ENCODE measurements around the gene KCNQ5. TPM values are rescaled to one million over a fixed set of nuclear protein-coding genes. Genes with fewer than 3 reads are reported as not detected.

Gene KCNQ5
- total RNA-seq, 1 experiment from 2014 or later = 7.8 TPM

DNA sequence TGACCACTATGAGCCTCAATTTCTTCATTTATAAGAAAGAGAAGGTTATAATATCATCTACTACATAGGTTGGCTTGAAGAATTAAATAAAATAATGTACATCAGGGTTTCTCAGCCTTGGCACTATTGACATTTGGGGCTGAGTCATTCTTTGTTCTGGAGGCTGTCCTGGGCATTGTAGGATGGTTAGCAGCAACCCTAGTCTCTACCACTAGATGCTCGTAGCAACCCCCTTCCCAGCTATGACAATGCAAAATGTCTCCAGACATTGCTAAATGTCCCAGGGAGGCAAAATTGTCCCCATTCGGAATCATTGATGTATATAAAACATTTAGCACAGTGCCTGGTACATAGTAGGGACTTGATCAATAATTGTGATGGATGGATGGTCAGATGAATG, 451.4 kb downstream of the KCNQ5 start:
- Histone ChIP-seq H3K27me3 (no peaks in the 10 kb centered on the region), H3K36me3 (peaks cover 3% of the 10 kb centered on the region; the same call in 1 of the 2 replicates), H3K9me3 (no peaks in the 10 kb centered on the region), H3K4me3 (no peak overlapping the region)
- DNase-seq = peak; percentile 25

DNA sequence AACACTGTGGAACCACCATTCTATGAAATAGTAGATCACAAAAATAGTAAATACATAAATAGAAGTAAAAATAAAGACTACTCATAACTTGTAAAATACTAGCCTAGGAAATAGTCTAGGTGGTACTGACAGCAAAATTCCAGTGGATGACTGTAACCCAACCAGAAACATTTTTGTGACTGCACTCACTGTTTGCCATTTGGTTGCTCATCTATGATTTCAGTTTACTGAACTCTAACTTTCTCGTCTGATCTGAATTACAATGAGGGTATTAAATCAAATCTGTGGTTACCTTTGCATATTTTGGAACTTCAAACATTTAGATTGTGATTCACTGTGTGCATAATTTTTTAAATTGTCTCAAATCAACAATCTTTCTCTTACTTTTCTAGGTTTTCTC, 452.3 kb downstream of the KCNQ5 start:
- no peak for DNase-seq
- Histone ChIP-seq H3K27me3 (no peaks in the 10 kb centered on the region), H3K36me3 (peaks cover 3% of the 10 kb centered on the region; the same call in 1 of the 2 replicates), H3K4me3 (no peak overlapping the region), H3K9me3 (no peaks in the 10 kb centered on the region)

DNA sequence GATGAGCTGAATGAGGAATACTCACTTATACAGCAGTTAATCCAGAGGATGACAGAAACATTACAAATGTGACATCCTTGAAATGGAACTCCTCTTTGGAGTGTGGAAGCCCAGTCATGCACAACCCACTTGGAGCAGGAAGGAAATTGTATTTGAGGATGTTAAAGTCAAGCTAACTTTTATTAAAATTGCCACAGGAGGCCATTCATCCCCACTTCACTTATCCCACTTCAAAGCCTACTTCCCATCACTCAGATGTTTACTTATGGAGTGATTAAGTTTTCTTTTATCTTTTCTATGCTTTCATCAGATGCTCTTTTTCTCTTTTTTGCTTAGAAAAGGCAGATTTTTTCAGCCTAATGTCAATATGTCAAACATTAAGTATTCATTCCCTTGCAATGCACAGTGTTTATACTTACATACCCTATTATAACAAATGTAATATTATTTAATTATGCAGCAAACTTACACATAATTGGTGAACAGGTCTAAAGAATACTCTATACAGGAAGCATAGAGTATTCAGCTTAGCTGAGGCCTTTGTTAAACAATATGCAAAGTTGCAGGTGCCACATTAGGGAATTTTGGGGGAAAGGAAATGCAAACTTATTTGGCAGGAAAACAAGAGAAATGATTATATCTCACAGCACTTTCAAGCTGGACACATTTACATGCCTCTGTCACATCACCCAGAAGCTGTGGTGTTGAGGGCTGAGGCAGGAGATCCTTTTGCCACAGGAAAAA, 454.5 kb downstream of the KCNQ5 start:
- no peak for DNase-seq
- Histone ChIP-seq H3K27me3 (no peaks in the 10 kb centered on the region), H3K36me3 (peaks cover 3% of the 10 kb centered on the region; the same call in 1 of the 2 replicates), H3K9me3 (no peaks in the 10 kb centered on the region), H3K4me3 (no peak overlapping the region)

DNA sequence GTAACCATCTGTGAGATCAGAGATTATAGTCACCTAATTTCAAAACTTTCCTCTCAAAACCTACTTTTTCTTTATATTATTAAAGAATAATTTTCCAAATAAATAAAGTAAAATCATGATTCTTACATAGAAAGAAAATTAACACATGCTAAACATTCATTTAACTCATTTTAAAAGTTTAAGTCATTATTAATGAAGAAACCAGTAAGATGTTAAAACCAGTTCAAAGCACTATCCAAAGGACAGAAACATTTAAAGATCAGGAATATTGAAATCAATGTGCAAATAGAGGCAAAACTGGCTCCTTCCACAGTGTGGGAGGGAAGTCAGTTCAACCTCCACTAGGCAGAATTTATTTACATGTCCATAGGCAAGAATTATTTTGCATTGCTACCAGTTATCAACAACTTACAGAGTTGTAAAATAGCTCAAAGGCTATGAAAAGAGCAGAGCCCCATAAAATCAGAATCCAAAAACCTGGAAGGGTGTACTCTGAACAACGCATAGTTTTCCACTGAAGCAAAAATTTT, 456.5 kb downstream of the KCNQ5 start:
- Histone ChIP-seq H3K27me3 (no peaks in the 10 kb centered on the region), H3K4me3 (no peak overlapping the region), H3K36me3 (peaks cover 3% of the 10 kb centered on the region; the same call in 1 of the 2 replicates), H3K9me3 (no peaks in the 10 kb centered on the region)
- DNase-seq = no peak

DNA sequence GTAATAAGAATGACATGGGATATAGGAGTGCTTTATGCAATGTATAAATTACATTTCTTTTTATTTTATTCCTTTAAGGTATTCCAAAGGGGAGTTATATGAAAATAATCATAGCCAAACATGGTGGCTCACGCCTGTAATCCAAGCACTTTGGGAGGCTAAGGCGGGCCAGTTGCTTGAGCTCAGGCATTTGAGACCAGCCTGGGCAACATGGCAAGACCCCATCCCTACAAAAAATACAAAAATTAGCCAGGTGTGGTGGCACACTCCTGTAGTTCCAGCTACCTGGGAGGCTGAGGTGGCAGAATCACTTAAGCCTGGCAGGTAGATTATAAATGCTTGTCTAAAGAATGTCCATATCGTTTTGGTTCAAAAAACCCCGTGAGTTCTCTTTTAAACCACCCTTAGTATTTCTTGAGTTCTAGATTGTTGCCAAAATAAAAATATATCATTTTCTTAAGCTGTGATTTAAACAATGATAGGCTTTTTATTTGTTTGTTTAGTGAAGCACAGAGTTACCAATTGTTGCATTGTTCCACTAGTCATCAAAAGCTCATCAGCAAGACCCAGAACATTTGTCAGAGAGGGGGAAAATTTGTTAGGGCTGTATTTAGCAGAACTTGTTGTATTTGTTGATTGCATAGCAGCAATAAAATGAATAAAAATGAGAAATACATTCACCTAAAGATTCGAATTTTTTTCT, 457.2 kb downstream of the KCNQ5 start:
- no peak for DNase-seq
- no peak overlapping the region for H3K4me3 ChIP-seq
- H3K36me3 ChIP-seq = peaks cover 3% of the 10 kb centered on the region; the same call in 1 of the 2 replicates
- no peaks in the 10 kb centered on the region for H3K27me3 ChIP-seq
- no peaks in the 10 kb centered on the region for H3K9me3 ChIP-seq

DNA sequence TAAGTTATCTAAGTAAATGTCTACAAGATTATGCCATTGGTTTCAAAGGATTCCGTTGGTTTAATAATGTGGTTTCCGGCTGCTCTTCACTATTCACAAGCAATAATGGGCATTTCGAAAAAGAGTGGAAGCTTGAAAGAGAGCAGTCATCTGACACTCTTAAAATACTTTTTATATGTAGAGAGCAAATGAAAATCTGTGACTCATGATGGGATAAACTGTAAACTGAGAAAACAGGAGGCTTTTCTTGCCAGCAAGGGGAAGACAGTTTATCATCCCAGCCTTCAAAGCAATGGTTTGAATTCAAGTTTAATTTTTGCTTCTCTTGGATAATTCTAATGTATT, 457.7 kb downstream of the KCNQ5 start:
- H3K9me3 ChIP-seq = no peaks in the 10 kb centered on the region
- H3K36me3 ChIP-seq = peaks cover 3% of the 10 kb centered on the region; the same call in 1 of the 2 replicates
- no peaks in the 10 kb centered on the region for H3K27me3 ChIP-seq
- no peak for DNase-seq
- H3K4me3 ChIP-seq = no peak overlapping the region

DNA sequence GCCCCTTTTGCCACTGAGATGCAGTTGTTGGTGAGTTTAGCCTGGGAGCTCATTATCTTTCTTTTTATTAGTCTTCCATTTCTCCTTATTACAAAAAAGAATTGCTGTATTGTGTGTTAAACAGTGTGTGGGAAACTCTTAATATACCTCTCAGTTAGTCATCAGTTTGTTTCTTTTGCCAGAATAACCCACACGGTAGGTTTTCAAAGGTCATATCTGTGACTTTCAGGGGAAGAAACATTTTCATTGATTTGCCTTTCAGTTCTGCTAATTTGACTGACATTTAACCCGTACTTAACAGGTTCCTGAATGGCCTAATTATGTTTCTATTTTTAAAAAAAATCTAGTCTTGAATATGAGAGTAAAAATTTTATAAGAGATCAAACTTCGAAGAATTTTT, 458.1 kb downstream of the KCNQ5 start:
- H3K4me3 ChIP-seq = no peak overlapping the region
- H3K36me3 ChIP-seq = peaks cover 3% of the 10 kb centered on the region; the same call in 1 of the 2 replicates
- no peaks in the 10 kb centered on the region for H3K9me3 ChIP-seq
- DNase-seq = no peak
- no peaks in the 10 kb centered on the region for H3K27me3 ChIP-seq

DNA sequence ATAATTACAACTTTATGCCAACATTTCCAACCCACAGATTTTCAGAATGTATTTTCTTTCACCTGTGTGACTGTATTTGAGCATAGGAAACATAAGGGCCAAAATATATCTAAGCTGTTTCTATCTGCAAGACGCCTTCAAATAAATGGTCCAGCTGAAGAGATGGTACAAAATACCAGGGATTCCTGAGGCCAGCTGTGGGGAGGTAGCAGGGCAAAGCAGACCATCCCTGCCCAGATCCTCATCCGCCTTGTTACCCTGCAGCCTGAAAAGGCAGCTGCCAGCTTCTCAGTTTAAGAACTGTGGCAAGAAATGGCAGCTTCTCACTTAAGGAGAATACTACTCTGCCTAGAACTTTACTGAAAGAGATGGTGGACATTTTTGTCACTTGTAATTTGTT, 460.1 kb downstream of the KCNQ5 start:
- no peaks in the 10 kb centered on the region for H3K9me3 ChIP-seq
- H3K36me3 ChIP-seq = peaks cover 3% of the 10 kb centered on the region; the same call in 1 of the 2 replicates
- DNase-seq = no peak
- no peaks in the 10 kb centered on the region for H3K27me3 ChIP-seq
- H3K4me3 ChIP-seq = no peak overlapping the region

DNA sequence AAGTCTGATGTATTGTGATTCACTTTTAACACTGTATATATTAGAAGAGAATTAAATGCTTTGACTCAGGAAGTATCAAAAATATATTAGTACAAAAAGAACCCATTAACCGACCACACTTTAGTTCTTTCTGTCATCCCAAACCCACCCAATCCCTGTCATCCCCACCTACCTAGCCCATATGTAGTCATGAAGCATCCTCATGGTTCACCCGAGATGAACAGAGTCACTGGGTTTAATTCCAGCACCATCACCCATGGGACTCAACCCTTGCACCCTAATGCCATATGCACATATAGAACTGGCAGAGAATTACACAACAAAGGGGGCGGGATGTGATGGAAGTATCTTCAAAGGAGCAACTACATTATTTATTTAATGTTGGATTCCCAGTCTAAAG, 462.0 kb downstream of the KCNQ5 start:
- Histone ChIP-seq H3K36me3 (no peaks in the 10 kb centered on the region; the same call in 1 of the 2 replicates), H3K9me3 (no peaks in the 10 kb centered on the region), H3K4me3 (no peak overlapping the region), H3K27me3 (no peaks in the 10 kb centered on the region)
- DNase-seq = no peak

DNA sequence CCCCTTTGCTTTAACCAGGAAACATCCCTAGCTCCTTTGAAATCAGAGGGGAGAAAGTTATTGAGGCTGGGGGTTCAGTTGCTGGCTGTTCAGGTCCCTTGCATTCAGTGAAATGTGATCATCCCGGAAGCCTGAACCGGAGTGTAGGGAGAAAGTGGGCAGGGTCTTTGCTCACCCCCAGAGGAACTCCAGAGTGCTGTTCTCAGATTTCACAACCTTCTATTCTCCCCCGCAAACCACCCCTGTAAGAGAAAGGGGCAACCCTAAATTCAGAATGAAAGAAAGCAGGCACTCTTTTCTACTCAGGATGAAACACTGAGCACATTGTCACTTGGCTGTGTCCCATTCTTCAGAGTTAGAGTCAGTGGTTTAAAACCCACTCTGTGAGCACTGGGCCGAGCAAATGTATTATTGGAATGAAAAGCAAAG, 463.6 kb downstream of the KCNQ5 start:
- no peaks in the 10 kb centered on the region for H3K27me3 ChIP-seq
- no peaks in the 10 kb centered on the region; the same call in 1 of the 2 replicates for H3K36me3 ChIP-seq
- H3K4me3 ChIP-seq = no peak overlapping the region
- DNase-seq = no peak
- H3K9me3 ChIP-seq = no peaks in the 10 kb centered on the region; the same call in 1 of the 2 replicates

DNA sequence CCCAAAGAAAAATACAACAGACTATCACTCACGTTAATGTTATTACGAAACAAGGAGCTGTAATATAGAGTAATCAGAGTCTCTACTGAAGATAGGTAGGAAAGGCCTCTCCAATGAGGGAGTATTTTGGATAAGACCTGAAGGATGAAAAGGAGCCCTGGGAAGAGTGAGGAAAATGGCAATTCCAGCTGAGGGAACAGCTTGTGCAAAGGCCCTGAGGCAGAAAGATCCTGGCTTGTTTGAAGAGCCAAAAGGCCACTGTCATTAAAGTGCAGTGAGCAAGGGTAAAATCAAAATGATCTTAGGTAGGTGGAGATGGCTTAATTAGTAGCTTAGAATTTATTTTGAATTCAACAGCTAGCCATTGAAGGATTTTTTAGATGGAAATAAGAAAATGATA, 464.9 kb downstream of the KCNQ5 start:
- no peak for DNase-seq
- no peaks in the 10 kb centered on the region for H3K27me3 ChIP-seq
- H3K4me3 ChIP-seq = no peak overlapping the region
- H3K36me3 ChIP-seq = no peaks in the 10 kb centered on the region; the same call in 1 of the 2 replicates
- no peaks in the 10 kb centered on the region; the same call in 1 of the 2 replicates for H3K9me3 ChIP-seq

DNA sequence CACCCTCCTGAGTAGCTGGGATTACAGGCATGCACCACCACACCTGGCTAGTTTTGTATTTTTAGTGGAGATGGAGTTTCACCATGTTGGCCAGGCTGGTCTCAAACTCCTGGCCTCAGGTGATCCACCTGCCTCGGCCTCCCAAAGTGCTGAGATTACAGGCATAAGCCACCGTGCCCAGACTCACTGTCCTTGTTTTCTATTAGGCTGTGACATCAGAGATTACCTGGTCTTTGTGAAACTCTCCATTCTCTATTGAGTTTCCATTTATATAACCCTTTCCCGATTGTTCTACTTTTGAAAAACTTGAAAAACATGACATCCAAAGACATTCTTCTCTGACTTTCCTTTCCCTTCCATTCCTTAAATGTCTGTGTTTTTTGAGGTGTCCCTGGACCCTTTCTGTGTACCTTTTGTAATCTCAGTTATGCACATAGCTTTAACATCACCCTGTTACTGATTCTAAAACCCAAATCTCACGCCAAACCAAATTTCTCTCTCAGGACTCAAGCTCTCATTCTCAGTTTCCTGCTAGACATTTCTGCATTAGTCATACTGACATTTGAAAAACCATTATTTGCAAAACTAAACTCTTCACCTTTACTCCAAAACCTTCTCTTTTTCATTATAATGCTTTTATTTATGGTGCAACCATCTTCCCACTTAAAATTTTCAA, 466.4 kb downstream of the KCNQ5 start:
- Histone ChIP-seq H3K9me3 (no peaks in the 10 kb centered on the region; the same call in 1 of the 2 replicates), H3K4me3 (no peak overlapping the region), H3K27me3 (no peaks in the 10 kb centered on the region), H3K36me3 (no peaks in the 10 kb centered on the region; the same call in 1 of the 2 replicates)
- no peak for DNase-seq

DNA sequence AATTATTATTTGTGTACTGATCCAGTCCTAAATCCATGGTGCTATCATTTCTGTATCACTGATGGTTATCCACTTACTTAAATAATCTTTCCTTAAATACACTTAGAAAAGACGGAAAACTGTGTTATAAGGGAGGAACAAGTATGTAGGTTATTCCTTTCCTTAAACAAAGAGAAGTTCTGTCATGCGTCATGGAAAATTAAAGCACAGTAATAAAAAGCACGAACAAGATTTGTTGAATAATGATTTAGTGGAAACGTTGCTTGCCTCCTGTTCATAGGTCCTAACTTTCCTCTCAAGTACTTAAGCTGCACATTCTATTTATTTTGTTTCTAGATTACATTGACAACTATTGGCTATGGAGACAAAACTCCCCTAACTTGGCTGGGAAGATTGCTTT, 483.1 kb downstream of the KCNQ5 start:
- Histone ChIP-seq H3K4me3 (no peak overlapping the region), H3K9me3 (peaks cover 1% of the 10 kb centered on the region), H3K36me3 (no peaks in the 10 kb centered on the region; the same call in 1 of the 2 replicates), H3K27me3 (no peaks in the 10 kb centered on the region)
- DNase-seq = no peak

DNA sequence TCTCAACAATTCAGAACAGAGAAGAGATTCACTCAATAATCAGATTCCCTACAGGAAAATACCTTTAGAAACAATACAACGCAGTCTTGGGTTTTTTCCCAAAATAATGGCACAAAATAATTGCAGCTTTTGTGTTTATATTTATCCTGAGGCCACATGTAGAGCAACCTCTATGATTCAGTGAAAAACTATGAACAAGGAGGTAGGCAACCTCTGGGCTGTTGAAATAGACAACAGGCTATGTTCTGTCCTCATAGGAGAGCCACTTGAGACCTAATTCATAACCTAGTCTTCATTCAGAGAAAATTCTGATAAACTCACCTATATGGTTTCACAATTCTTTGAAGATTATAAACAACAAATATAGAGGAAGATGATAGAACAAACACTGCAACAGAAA, 485.2 kb downstream of the KCNQ5 start:
- DNase-seq = no peak
- no peaks in the 10 kb centered on the region for H3K27me3 ChIP-seq
- H3K9me3 ChIP-seq = no peaks in the 10 kb centered on the region
- H3K36me3 ChIP-seq = no peaks in the 10 kb centered on the region; the same call in 1 of the 2 replicates
- H3K4me3 ChIP-seq = no peak overlapping the region

DNA sequence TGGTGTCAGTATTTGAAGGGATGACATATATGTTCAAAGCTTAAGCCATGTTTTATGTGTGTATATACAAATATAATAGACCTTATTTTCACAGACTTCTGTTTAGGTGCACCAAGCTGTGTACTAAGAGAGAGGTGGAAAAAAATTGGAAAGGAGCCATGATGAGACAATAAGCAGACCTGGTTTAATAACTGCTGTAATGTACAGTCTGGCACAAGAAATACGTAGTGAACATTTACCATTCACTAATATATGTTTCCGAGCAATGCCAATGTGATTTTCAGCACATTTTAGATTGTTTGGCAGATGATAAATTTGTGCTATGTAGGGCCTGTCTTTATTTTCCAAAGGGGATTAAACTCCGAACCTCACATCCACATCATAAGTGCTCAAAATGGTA, 487.1 kb downstream of the KCNQ5 start:
- Histone ChIP-seq H3K27me3 (no peaks in the 10 kb centered on the region), H3K9me3 (no peaks in the 10 kb centered on the region), H3K36me3 (no peaks in the 10 kb centered on the region; the same call in 1 of the 2 replicates), H3K4me3 (no peak overlapping the region)
- no peak for DNase-seq

DNA sequence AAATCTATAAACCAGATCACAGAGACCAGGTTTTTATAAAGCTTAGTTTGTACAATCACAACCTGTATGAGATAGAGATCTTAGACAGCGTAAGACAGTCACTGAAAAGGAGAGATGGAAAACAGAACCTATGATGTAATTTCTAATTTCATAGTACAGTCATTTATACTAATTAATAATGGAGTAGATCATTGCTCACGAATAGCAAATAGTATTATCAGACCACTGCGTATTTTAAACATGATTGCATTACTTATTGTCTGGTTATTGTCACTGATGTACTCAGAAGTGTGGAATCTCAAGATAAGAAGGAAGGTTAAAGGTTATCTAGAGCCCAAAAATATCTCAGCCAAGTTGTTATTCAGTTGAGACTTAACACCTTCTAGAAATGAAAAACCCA, 487.8 kb downstream of the KCNQ5 start:
- Histone ChIP-seq H3K9me3 (no peaks in the 10 kb centered on the region), H3K4me3 (no peak overlapping the region), H3K36me3 (no peaks in the 10 kb centered on the region; the same call in 1 of the 2 replicates), H3K27me3 (no peaks in the 10 kb centered on the region)
- no peak for DNase-seq

DNA sequence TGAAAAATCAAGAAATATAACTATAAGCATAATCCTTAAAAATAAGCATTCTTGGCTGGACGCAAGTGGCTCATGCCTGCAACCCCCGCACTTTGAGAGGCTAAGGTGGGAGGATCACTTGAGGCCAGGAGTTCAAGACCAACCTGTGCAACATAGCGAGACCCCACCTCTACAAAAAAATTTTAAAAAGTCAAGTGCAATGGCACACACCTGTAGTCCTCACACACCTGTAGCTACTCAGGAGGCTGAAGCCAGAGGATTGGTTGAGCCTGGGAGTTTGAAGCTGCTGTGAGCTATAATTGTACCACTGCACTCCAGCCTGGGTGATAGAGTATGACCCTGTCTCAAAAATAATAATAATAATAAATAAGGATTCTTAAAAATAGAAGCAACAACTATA, 494.5 kb downstream of the KCNQ5 start:
- no peak overlapping the region for H3K4me3 ChIP-seq
- H3K27me3 ChIP-seq = no peaks in the 10 kb centered on the region
- no peaks in the 10 kb centered on the region for H3K9me3 ChIP-seq

More for the DNA sequence above, 494.5 kb downstream of the KCNQ5 start:
- H3K36me3 ChIP-seq = peaks cover 2% of the 10 kb centered on the region; the same call in 1 of the 2 replicates
- no peak for DNase-seq
